Measurements from ENCODE around the gene TTC21B. TPM values are rescaled to one million over a fixed set of nuclear protein-coding genes. Genes with fewer than 3 reads are reported as not detected.

Gene TTC21B
- total and polyA plus RNA-seq, 10 donors: 4.3 to 42.2 (median 24.5) TPM

DNA sequence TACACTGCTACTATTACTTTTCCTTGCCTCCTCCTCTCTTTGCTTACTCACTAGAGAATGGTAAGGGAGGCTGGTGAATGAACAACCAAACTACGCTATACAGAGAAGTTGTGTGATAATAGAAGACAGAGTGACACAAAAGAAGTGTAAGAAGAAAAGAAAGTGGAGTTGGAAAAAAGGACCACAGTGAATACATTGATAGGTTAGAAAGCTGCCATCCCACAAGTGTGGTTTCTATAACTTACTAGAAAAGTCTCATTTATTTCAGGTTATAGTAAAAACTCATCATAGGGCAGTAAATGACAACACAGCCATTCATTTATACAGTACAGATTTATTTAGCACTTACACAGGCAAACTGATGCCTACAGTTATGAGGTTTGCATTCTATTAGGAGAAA lies 77.3 kb downstream of the TTC21B start:
- Histone ChIP-seq H3K27me3 (replicated peaks in 1 of 7) (no peaks in the 10 kb centered on the region), H3K36me3 (peaks cover 0 to 39% (median 5%) of the 10 kb centered on the region in 6 donors), H3K27ac (peak overlapping the region in 3 of 8 donors; percentile 12 to 72 (median 65)), H3K9me3 (no peaks in the 10 kb centered on the region), H3K4me1 (peaks cover 0 to 34% (median 16%) of the 10 kb centered on the region in 6 donors), H3K4me3 (no peak overlapping the region)
- intact Hi-C loops (cut with DNase I; ENCODE audit: low total_unique reads): no loop called here
- no peak for TF ChIP-seq POLR2A (IDR thresholded peaks at IDR 0.05)
- WGBS, 5 donors: 85 to 100% (median 94%) methylated on average over 1 of the region's 1 CpG
- DNase-seq: no peak

DNA sequence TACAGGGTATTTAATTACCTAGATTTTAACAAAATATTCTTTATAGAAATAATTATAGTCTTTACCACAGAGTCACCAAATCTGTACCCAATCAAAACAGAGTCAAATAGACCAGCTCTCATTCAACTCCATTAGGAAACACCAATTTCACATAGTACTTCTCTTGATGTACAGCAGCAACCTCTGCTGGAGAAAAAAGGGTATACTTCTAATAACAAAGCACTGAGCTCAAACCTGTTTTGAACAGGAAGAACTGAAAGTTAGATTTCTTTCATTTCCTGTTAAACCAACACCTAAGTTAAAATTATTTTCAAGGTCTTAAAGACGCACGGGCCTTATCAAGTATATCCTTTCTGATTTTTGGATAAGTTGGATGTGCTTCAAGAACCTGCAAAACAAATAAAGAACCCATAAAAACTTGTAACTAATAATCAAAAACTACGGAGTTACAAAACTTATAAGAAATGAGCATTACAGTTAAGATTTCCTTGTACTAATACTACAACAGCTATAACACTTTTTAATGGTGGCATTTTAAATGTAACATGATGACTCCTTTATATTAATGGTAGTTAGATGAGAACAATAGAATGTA lies 79.0 kb downstream of the TTC21B start:
- intact Hi-C loops (cut with DNase I; ENCODE audit: low total_unique reads): no loop called here

DNA sequence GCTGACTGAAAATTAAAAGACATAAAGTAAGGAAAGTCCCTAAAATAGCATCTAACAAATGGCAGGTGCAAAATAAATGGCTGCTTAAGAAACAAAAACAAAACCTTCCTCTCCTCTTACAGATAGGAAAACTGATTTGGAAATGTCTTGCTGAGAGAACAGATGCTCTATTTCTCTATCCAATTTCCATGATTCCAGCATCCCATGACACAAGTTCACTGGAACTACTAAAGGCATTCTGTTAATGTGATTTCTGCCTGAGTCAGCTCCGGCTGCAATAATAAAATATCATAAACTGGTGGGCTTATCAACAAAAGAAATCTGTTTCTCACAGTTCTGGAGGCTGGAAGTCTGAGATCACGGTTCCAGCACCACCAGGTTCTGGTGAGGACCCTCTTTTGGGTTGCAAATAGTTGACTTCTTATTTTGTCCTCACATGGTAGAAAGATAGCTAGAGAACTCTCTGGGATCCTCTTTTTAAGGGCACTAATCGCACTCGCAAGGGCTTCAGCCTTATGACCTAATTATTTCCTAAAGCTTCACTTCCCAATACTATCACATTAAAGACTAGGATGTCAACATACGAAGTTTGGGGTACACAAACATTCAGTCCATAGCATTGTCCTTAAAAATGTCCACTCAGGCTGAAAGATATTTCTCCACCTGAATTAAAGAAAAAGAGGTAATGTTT lies 81.3 kb downstream of the TTC21B start:
- TF ChIP-seq POLR2A (IDR thresholded peaks at IDR 0.05) (no peak), POLR2AphosphoS5 (IDR thresholded peaks at IDR 0.05) (no peak)
- TF ChIP-seq, protein P1, sequence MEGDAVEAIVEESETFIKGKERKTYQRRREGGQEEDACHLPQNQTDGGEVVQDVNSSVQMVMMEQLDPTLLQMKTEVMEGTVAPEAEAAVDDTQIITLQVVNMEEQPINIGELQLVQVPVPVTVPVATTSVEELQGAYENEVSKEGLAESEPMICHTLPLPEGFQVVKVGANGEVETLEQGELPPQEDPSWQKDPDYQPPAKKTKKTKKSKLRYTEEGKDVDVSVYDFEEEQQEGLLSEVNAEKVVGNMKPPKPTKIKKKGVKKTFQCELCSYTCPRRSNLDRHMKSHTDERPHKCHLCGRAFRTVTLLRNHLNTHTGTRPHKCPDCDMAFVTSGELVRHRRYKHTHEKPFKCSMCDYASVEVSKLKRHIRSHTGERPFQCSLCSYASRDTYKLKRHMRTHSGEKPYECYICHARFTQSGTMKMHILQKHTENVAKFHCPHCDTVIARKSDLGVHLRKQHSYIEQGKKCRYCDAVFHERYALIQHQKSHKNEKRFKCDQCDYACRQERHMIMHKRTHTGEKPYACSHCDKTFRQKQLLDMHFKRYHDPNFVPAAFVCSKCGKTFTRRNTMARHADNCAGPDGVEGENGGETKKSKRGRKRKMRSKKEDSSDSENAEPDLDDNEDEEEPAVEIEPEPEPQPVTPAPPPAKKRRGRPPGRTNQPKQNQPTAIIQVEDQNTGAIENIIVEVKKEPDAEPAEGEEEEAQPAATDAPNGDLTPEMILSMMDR (IDR thresholded peaks at IDR 0.05 in 8 of 11, conservative IDR thresholded peaks at IDR 0.05 in 3 of 11): no peak
- H3K36me3 ChIP-seq: peaks cover 0 to 10% (median 2%) of the 10 kb centered on the region in 6 donors
- no peak overlapping the region for H3K4me3 ChIP-seq
- peaks cover 0 to 29% (median 13%) of the 10 kb centered on the region in 6 donors for H3K4me1 ChIP-seq
- WGBS, 5 donors: 94 to 97% (median 96%) methylated on average over 5 of the region's 5 CpGs
- intact Hi-C loops (cut with DNase I; ENCODE audit: low total_unique reads): no loop called here
- H3K9me3 ChIP-seq: no peaks in the 10 kb centered on the region
- no peak for DNase-seq
- H3K27ac ChIP-seq: no peak overlapping the region
- H3K27me3 ChIP-seq (replicated peaks in 1 of 7): no peaks in the 10 kb centered on the region

More for the DNA sequence above, 79.0 kb downstream of the TTC21B start:
- TF ChIP-seq POLR2AphosphoS5 (IDR thresholded peaks at IDR 0.05) (no peak), POLR2A (IDR thresholded peaks at IDR 0.05) (no peak)
- TF ChIP-seq, protein P1 (IDR thresholded peaks at IDR 0.05 in 8 of 11, conservative IDR thresholded peaks at IDR 0.05 in 3 of 11): peak; percentile 53 to 82 (median 67)
- peak overlapping the region in 2 of 8 donors; percentile 15 to 18 for H3K27ac ChIP-seq
- DNase-seq: no peak
- H3K4me1 ChIP-seq: peaks cover 0 to 34% (median 16%) of the 10 kb centered on the region in 6 donors
- 26 to 30% (median 29%) methylated on average over 3 of the region's 3 CpGs for WGBS, 5 donors
- peaks cover 0 to 22% (median 2%) of the 10 kb centered on the region in 6 donors for H3K36me3 ChIP-seq
- no peak overlapping the region for H3K4me3 ChIP-seq
- H3K27me3 ChIP-seq (replicated peaks in 1 of 7): no peaks in the 10 kb centered on the region
- H3K9me3 ChIP-seq: no peaks in the 10 kb centered on the region

DNA sequence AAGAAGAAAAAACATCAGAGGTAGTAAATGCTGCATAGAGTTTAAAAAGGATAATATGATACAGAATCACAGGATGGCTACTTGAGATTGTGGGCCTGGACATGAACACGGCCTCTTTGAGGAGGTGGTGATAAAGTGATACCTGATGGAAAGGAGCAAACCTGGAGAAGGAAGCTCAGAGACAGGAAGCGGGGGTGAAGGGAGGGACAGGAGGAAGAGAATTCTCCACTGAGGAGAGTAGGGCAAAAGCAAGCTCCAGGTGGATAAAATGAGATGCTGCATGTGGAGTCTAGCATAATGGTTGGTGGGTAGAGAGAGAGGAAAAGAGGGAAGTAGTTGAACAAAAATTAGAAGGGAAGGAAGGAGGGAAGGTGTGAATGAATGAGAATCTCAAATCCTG lies 82.6 kb downstream of the TTC21B start:
- H3K4me1 ChIP-seq: peaks cover 0 to 21% (median 10%) of the 10 kb centered on the region in 6 donors
- no peak overlapping the region for H3K4me3 ChIP-seq
- no peaks in the 10 kb centered on the region for H3K9me3 ChIP-seq
- WGBS, 5 donors: 88 to 95% (median 94%) methylated on average over 2 of the region's 2 CpGs
- no peak for DNase-seq
- intact Hi-C loops (cut with DNase I; ENCODE audit: low total_unique reads): no loop called here
- no peaks in the 10 kb centered on the region for H3K27me3 ChIP-seq (replicated peaks in 1 of 7)
- peaks cover 0 to 10% (median 2%) of the 10 kb centered on the region in 6 donors for H3K36me3 ChIP-seq
- H3K27ac ChIP-seq: no peak overlapping the region
- no peak for TF ChIP-seq POLR2AphosphoS5 (IDR thresholded peaks at IDR 0.05)
- TF ChIP-seq POLR2A (IDR thresholded peaks at IDR 0.05): no peak
- TF ChIP-seq, protein P1 (IDR thresholded peaks at IDR 0.05 in 8 of 11, conservative IDR thresholded peaks at IDR 0.05 in 3 of 11): no peak

Measured in spleen (tissue), 11 donors.